ENCODE data around the gene NECTIN1. TPM values are rescaled to one million over a fixed set of nuclear protein-coding genes. Genes with fewer than 3 reads are reported as not detected.
A peak's percentile ranks its signal among the peaks of the same experiment; 100 is the strongest.

The NECTIN1 gene
- total RNA-seq, 2 experiments from 2014 or later: 2.5 to 3.4 TPM

GRCh38 chr11:119627286-119627685 lies 101.7 kb downstream of the NECTIN1 start:
- Mint-ChIP-seq H3K4me1 (ENCODE audit: low read depth) (no peaks in the 10 kb centered on the region), H3K4me3 (no peak overlapping the region), H3K9me3 (no peaks in the 10 kb centered on the region), H3K36me3 (ENCODE audit: low read depth) (no peaks in the 10 kb centered on the region), H3K27me3 (peaks cover 21% of the 10 kb centered on the region), H3K27ac (no peak overlapping the region)
- no peak for ATAC-seq (ENCODE audit: poor library complexity)
- H3K4me1 ChIP-seq (ENCODE audit: insufficient read depth, low read length): no peaks in the 10 kb centered on the region
- ChIA-PET POLR2A (no interaction called here), CTCF (no interaction called here)
- DNase-seq: no peak
- intact Hi-C loops (cut with DNase I, micrococcal nuclease): no loop called here
- H3K27ac ChIP-seq (ENCODE audit: low read depth in 1 of 2, low read length in 2 of 2): no peak overlapping the region
- H3K36me3 ChIP-seq (ENCODE audit: insufficient read depth, low read length): no peaks in the 10 kb centered on the region
- H3K9me3 ChIP-seq (ENCODE audit: control insufficient read depth in 1 of 2, insufficient read depth in 1 of 2, low read length in 2 of 2): no peaks in the 10 kb centered on the region
- no peak overlapping the region for H3K4me3 ChIP-seq (ENCODE audit: low read length)
- peaks cover 0 to 6% of the 10 kb centered on the region in 2 experiments for H3K27me3 ChIP-seq (ENCODE audit: control insufficient read depth in 1 of 2, insufficient read depth in 2 of 2, low read length in 2 of 2)
- TF ChIP-seq CTCF (IDR thresholded peaks at IDR 0.05): no peak

- POLR2A ChIA-PET: no interaction called here
- Mint-ChIP-seq H3K4me3 (no peak overlapping the region), H3K9me3 (no peaks in the 10 kb centered on the region), H3K4me1 (ENCODE audit: low read depth) (no peaks in the 10 kb centered on the region), H3K27me3 (peaks cover 21% of the 10 kb centered on the region), H3K36me3 (ENCODE audit: low read depth) (no peaks in the 10 kb centered on the region), H3K27ac (no peak overlapping the region)
- intact Hi-C loops (cut with DNase I, micrococcal nuclease): no loop called here
- no peak for ATAC-seq (ENCODE audit: poor library complexity)
- no peaks in the 10 kb centered on the region for H3K36me3 ChIP-seq (ENCODE audit: insufficient read depth, low read length)
- CTCF ChIA-PET: no interaction called here
- peak in 2 of 14 experiments; percentile 14 to 22 for DNase-seq
- no peak for TF ChIP-seq CTCF (IDR thresholded peaks at IDR 0.05)
- H3K9me3 ChIP-seq (ENCODE audit: control insufficient read depth in 1 of 2, insufficient read depth in 1 of 2, low read length in 2 of 2): no peaks in the 10 kb centered on the region
- H3K27me3 ChIP-seq (ENCODE audit: control insufficient read depth in 1 of 2, insufficient read depth in 2 of 2, low read length in 2 of 2): peaks cover 0 to 6% of the 10 kb centered on the region in 2 experiments
- no peak overlapping the region for H3K4me3 ChIP-seq (ENCODE audit: low read length)
- no peaks in the 10 kb centered on the region for H3K4me1 ChIP-seq (ENCODE audit: insufficient read depth, low read length)
- no peak overlapping the region for H3K27ac ChIP-seq (ENCODE audit: low read depth in 1 of 2, low read length in 2 of 2)
Observed at GRCh38 chr11:119626871-119627270, 102.1 kb downstream of the NECTIN1 start.

- Mint-ChIP-seq H3K9me3 (no peaks in the 10 kb centered on the region), H3K27me3 (peaks cover 21% of the 10 kb centered on the region), H3K36me3 (ENCODE audit: low read depth) (no peaks in the 10 kb centered on the region), H3K27ac (no peak overlapping the region), H3K4me3 (no peak overlapping the region), H3K4me1 (ENCODE audit: low read depth) (no peaks in the 10 kb centered on the region)
- TF ChIP-seq CTCF (IDR thresholded peaks at IDR 0.05): no peak
- Histone ChIP-seq H3K4me3 (ENCODE audit: low read length) (no peak overlapping the region), H3K4me1 (ENCODE audit: insufficient read depth, low read length) (no peaks in the 10 kb centered on the region), H3K27me3 (ENCODE audit: control insufficient read depth in 1 of 2, insufficient read depth in 2 of 2, low read length in 2 of 2) (peaks cover 0 to 6% of the 10 kb centered on the region in 2 experiments), H3K27ac (ENCODE audit: low read depth in 1 of 2, low read length in 2 of 2) (no peak overlapping the region), H3K9me3 (ENCODE audit: control insufficient read depth in 1 of 2, insufficient read depth in 1 of 2, low read length in 2 of 2) (no peaks in the 10 kb centered on the region), H3K36me3 (ENCODE audit: insufficient read depth, low read length) (no peaks in the 10 kb centered on the region)
- ChIA-PET POLR2A (no interaction called here), CTCF (no interaction called here)
- DNase-seq (no peak), ATAC-seq (ENCODE audit: poor library complexity) (no peak)
- intact Hi-C loops (cut with DNase I, micrococcal nuclease): no loop called here
Observed at GRCh38 chr11:119626197-119626841, 102.7 kb downstream of the NECTIN1 start.

Measured in CD4-positive, alpha-beta T cell (primary cell).